HG03175 (cell line): ENCODE data around the gene CAPZB.

ENCODE experiments used
- ATAC-seq: cut with Tn5 transposase; IDR thresholded peaks from one replicate; pipeline ENCODE4 v1.9.1; 2021; ENCODE audit warnings: mild to moderate bottlenecking, moderate library complexity; ENCODE audit not compliant: unreplicated experiment

CAPZB gene

DNA sequence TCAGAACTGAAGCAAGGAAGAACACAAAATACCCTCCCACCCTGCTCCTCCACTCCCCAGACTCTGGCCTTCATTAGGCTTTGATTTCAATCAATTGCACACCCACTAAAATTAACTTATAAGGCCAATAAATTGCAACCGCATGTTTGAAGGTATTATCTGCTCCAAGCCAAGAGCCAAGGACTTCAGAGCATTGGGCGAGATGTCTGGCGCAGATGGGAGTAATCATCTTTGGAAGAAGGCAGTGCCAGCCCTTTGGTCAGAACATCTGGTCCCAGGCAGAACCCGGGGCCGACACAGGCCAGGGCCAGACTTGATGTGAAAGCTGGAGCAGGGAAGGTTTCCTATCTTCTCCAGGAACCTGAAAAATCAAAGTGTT lies 113.2 kb downstream of the CAPZB start:
- ATAC-seq, result no peak

DNA sequence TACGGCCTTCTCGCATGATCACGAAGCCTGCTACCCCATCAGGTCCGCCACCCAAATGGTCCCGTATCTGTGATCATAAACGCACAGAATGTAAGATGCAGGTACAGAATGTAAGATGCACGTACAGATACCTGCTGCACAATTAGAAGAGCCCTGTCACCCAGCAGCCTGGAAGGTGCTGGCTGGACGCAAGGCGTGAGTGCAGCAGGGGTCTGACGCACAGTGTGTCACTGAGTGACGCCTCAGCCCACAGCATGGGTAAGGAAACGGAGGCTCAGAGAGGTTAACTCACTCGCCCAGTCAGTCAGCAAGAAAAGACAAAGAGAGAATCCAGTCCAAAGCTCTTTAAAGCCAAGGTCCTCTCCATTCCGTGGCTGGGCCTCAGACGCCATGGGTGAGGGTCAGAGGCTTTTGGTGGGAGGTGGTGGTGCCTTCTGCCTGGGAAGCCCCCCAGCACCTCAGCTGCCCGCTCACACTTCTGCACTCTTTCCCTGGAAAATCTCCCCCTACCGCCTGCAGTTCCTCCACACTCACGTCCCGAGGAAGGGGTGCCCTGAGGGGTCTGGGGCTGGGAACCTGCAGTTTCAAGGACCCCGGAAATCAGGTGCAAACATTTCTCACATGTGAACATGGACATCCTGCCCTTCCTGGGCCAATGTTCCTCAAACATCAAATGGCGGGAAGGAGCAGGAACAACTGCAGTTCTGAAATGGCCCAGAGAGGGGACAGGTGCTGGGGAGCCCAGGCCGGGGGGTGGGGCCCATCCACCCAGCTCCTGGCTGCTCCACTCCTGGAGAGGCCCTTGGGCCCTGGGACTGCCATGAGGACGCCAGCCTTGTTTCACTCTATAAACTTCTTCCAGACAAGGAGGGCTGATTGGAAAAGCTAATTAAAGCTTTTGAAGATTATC lies 113.9 kb downstream of the CAPZB start:
- ATAC-seq, result no peak

DNA sequence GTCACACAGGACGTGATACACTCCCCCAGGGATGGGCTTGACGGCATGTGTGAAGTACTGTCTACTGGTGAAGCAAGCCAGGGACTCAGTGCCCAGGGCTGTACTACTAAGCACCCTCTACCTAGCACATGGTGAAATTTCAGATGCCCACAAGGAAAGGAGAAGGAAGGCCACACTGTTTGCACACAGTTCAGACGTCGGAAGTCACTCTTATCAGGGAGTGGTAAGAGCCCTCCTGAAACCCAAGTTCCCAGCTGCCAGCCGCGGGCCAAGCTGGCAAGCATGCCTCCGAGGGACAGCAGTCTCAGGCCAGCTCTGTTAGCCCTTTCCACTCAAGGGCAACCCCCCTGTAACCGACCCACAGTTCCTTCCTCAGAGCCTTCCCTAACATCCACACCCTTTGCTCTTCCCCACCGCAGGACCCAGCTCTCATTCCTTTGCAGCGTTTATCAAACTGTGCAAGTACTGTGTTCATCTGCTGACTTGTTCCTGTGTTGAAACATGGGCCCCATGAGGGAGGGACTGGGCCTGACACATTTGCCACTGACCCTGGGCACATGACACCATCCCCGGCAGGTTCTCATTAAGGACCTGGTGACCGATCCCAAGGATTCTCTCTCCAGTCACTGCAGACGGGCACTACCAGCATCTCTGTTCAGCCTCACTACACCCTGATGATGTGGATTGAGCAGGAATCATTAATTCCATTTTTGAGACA lies 114.7 kb downstream of the CAPZB start:
- ATAC-seq, result no peak

DNA sequence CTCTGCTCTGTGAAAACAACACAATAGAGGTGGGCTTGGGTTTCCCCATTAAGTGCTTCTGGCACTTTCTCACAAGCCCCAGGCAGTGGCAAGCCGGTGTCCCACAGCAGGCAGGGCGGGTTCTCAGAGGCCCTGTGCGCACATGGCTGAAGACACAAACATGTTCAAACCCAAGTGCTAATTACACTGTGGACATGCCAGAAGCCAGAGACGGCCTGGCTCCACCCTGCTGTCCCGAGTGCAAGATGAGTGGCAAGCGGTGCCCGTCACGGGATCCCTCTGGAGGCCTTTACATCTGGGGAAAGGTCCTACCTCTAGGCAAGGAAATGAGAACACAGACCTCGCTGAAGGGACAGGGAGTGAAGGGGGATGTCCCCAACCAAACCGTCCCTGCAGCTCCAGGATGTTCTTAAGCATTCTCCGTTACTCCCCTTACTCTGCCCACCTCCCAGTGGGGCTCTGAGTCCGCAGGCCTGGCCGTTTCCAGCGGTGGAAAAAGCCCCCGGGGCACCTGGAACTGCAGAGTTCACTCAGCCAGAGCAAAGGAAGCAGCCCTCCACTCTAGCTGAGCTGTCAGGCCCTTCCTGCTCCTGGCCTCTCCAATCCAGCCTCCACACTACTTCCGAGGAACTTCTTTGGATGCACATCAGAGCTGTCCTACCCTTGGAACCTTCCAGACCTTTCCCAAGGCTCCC lies 115.8 kb downstream of the CAPZB start:
- ATAC-seq, result no peak

DNA sequence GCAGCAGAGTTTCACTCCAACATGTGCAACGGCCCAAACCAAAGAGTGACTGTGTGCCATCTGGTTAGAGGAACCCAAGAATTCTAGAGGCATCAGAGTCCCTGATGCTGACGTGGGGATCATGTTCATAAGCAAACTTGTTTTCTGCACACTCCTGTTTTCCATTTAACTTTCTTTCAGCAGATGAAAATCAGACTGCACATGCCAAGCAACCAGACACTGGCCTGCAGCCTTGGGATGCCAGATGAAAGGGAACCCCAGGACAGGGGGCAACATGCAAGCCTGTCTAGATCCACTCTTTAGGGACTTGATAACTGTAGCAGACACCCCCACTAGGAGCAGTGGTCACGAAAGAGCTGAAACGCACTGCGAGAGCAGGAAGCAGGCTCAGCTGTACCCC lies 116.4 kb downstream of the CAPZB start:
- ATAC-seq, result no peak

DNA sequence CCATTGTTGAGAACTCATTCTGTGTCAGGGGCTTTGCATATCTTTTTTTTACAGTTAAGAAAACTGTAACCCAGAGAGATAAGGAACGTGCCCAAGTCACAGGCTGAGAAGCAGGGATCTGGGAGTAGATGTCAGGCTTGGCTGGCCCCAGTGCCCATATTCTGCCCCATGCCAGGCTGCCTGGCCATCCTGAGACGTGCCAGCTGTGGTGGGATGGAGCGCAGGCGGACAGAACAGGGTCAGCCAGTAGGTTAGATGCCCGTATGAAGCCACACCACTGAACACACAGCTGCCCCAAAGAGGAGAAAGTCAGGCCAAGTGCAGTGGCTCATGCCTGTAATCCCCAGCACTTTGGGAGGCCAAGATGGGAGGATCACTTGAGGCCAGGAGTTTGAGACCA lies 117.3 kb downstream of the CAPZB start:
- ATAC-seq, result no peak

DNA sequence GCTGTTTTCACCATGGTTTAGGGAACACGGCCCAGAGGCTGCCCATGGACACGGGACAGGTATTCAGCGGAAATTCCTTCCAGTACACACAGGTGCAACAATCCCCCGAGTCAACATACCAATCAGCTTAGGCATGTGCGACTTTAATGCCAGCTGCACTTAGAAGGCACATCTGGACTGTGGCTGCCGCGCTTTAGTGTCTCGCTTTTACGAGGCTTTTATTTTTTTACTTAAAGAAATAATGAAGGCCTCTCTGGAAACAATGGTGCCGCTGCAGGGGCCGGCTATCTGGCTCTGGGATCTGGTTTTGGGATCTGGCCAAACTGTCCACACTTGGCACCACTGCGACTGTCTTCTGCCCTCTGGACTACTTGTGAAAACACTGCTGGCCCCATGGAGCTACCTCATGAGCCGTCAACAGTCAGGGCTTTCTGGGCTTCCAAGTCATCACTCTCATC lies 117.7 kb downstream of the CAPZB start:
- ATAC-seq, result no peak

DNA sequence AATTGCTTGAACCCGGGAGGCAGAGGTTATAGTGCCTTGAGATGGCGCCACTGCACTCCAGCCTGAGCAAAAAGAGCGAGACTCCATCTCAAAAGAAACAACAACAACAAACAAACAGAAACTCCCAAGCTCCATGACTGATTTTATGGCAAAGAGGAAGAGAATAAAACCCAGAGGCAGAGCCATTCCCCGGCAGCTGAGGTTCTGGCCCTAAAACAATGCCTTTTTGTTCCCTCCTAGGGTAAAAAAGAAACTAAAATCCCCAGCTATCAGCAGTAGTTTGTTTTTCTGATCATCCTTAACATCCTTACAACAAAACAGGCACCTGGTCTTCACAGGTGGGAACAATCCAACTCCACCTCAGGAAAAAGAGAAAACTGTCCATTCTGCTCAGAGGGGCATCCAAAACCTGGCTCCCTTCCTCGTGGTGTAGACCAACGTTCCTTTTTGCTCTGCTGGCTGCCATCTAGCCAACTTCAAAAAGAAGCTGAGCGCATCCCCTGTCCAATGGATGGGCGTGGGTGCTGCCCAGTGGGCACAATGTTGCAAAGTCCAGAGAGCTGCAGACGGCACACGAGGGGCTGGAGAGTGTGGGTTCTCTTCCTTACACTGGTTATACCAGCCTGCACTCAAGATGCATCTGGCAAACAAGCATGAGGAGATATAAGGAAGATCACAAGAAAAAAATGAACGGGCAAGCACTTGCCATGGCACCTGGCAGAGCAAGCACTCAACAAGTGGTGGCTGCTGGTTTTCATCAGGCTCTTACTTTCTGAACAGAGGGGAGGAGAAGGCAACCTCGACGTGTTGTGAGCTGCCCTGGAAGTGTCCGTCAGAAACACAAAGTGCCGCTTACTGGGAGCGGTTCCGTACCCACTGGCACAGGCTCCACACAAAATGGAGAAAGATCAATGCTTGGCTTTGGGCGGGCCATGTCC lies 118.5 kb downstream of the CAPZB start:
- ATAC-seq, result no peak

DNA sequence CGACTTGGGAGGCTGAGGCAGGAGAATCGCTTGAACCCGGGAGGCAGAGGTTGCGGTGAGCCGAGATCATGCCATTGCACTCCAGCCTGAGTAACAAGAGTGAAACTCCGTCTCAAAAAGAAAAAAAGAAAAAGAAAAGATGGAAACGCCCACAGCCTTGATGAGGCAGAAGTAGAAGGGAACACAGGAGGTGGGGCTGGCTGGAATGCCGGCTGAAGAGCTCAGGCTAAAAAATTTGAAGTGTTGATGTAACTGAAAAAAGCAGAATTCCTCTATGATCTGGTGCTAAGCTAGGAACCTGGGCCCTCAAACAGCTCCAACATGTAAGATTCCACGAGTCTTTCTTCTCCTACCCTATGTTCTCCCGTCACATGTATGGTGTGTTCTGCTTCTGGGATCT lies 119.6 kb downstream of the CAPZB start:
- no peak for ATAC-seq

DNA sequence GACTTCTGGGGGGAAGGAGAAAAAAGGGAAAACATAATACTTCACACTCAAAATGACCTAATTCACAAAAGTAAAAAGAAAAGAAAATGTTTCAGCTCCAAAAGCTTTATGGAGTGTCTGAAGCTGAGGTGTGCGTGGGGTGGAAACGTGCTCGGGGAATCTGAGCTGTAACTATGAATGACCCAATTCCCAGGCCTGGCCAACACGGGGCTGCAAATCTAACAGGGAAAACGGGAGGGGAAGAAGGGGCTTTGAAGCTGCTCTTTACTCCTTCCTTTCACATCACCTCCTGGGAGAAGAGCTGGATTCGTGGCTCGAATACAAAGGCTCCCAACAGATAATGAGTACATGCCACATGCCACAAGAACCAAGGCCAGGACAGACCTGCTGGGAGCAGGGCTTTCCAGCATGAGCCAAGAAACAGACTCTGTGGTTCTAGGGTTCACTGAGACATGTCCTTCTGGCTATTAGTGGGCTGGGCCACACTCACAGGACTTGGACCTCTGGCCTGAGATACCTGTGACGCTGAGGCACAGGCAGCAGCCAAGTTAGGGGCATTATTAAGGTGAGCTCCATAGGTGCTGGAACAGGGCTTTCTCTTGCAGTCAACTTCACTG lies 121.7 kb downstream of the CAPZB start:
- no peak for ATAC-seq

DNA sequence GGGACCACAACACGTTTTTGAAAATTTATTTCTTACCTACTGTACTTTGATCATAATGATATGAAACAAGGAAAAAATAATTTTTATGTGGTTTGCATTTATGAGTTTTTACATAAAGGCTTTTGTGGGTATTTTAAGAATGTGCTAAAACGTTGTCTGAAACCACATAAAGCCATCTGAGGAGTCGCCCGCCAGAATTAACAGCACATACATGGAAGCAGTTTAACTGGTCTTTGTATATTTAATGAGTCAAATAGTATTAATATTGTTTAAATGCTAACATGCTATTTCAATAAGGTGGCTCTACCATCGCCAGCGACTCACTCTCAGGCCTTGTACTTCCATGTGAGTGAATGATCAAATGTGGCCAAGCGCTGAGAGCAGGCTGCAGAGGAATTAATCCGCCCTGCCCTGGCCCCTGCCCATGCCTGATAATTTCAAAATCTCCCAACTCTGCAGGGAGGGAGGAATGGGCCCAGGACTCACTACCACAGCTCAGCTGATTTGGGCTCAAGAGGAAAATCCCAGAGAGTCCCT lies 123.7 kb downstream of the CAPZB start:
- no peak for ATAC-seq

DNA sequence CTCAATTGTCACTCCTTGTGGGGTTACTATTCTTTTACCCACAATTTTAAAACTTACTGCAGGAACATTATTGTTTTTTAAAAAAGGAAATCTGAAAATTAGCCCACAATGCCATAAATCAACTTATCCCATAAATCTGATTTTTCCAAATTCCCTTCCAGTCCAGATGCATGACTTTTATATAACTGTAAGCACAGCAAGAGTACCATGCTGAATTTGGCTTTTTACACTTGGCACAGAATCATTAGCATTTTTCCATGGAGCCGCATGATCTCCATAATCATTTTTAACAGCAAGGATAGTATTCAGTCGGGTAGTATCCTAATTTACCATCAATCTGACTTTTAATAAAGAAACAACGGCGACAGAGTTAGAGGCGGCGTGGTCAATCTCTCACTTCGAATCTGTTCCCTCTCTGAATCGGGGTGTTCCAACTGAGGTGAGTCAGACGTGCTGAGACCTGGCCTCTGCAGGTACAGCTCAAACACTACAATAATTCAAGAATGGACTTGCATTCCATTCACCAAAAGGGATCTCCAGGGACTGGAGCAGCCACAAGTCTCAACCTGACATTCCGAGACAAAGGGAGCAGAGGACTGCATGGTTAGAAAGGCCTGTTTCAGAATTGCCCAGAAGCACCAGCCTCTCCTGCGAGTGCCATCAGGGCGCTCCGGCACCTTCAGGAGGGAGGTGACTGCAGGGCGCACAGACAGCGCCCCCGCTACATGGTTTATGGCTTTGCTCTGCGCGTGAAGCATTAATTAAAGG lies 124.3 kb downstream of the CAPZB start:
- ATAC-seq, result no peak

DNA sequence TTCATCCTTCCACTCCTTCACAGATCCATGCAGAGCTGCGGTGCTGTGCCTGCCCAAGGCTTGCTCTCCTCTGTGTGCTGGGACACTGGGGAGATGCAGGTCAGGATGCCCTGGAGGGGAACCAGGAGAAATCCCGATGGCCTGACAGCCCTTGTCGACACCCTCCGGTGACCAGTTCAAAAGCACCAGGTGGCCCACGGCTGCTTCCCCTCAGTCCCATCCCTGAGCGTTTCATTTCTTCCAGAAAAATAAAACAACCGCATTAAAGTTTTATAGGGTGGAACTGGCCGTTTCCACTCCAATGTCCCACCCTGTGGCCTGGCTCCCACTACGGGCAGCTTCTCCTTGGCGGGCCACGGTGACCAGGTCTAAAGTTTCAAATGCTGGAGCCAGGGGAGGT lies 124.9 kb downstream of the CAPZB start:
- ATAC-seq, result no peak

DNA sequence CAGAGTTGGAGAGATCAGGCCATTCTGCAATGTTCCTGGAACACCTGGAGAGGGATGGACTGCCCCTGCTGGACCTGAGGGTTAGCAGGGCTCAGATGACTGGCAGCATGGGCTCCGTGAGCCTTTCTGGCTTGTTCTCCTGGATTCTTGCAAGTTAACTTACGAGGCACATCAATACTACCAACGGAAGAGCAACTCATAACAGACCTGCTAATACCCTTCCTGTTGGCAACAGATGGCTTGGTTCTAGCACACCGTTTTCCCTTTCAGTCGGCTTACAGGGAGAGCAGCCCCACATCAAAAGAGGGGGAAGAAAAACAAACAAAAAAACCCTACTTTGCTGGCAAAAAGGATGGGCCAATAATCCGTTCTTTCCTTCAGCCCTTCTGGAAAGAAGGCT lies 125.3 kb downstream of the CAPZB start:
- no peak for ATAC-seq

DNA sequence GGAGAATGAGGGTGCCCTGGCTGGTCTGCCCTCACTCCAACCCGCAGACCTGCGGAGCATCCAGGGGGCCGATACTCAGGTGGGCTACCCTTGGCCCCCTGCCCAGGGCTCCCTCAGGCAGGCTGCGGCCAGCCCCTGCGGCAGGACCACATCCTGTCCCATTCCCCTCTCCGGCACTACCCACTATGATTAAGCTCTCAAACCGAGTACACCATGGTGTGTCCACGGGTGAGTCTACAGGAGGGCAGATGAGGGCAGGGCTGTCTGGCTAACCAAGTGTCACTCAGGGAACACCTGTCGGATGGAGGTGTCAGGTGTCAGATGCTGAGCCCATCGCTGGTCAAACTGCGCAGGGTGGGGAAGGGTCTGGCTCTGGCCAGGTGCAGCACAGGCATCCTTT lies 126.0 kb downstream of the CAPZB start:
- no peak for ATAC-seq

DNA sequence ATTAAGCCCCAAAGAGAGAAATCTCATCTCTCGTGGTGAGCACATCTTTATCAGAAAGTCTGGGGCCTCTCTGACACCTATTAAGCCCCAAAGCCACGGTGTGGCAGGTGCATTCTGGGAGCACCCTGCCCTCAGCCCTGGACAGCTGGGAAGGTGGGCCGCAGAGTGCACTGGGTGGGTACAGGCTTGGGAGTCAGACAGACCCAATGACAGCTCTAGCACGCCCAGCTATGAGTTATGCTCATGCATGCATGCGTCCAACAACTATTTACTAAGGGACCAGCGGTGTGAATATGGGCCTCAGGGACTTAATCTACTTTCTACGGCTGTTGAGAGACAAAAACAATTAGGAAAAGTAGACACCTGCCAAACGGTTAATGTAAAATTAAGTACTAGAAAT lies 126.6 kb downstream of the CAPZB start:
- no peak for ATAC-seq

DNA sequence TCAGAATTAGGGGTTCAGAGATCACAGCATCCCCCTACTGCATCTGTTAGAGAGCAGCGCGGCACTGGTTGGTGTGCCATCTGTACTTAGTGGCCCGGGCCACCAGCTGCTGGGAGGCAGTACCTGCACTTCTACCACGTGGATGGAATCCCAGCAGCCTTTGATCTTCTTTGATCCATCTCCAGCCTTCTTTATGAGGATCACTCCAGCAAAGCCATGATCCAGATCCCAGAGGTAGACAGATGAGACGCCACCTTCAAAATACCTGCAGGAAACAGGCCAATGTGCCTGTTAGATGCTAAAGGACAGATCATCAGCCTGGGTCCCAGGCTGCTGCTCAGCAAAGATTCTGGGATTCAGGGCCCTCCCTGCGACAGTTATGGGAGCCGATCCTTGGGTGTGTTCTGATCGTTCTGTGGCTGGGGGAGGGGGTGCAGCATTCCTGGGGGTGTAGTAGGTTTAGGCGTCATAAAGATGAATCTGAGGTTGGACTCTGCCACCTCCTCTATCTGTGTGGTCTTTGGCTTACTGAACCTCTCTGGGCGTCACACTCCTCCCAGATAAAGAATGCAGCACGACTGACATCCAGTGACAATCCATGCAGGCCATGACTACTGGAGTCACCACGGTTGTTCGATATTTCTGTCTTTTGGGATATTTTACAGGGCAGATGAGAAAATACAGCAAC lies 127.9 kb downstream of the CAPZB start:
- no peak for ATAC-seq

DNA sequence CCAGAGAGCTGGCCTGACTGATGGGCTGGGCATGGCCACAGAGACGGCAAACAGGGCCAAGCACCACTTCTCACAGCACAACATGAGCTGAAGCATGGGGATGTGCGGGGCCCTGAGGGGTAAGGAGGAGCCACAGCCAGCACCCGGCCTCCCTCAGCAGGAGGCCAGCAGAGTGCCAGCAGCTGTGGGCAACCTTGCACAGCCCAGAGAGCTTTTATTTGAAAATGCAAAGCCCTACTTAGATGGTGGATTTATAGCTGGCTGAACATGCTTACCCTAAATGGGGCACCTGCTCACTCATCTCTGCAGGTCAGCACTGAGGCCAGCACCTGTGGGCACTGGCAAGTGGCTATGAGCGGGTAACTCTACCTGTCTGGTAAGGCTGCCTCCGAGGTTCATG lies 129.1 kb downstream of the CAPZB start:
- no peak for ATAC-seq
